Hindlimb muscle (tissue), 1 donor: Measurements from ENCODE around the gene FOXM1. TPM values are rescaled to one million over a fixed set of nuclear protein-coding genes. Genes with fewer than 3 reads are reported as not detected.
A peak's percentile ranks its signal among the peaks of the same experiment; 100 is the strongest.

ENCODE experiments used
- DNase-seq: peaks from one replicate; pipeline ENCODE4 v3.0.0-alpha.2; 2013
- polyA plus RNA-seq: library from polyadenylated mRNA; unstranded; fragments of 120-200 nt; gene quantifications from one replicate; pipeline ENCODE4 v1.2.1, GENCODE V29; 2013; ENCODE audit not compliant: insufficient read length

The FOXM1 gene, protein sequence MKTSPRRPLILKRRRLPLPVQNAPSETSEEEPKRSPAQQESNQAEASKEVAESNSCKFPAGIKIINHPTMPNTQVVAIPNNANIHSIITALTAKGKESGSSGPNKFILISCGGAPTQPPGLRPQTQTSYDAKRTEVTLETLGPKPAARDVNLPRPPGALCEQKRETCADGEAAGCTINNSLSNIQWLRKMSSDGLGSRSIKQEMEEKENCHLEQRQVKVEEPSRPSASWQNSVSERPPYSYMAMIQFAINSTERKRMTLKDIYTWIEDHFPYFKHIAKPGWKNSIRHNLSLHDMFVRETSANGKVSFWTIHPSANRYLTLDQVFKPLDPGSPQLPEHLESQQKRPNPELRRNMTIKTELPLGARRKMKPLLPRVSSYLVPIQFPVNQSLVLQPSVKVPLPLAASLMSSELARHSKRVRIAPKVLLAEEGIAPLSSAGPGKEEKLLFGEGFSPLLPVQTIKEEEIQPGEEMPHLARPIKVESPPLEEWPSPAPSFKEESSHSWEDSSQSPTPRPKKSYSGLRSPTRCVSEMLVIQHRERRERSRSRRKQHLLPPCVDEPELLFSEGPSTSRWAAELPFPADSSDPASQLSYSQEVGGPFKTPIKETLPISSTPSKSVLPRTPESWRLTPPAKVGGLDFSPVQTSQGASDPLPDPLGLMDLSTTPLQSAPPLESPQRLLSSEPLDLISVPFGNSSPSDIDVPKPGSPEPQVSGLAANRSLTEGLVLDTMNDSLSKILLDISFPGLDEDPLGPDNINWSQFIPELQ
- polyA plus RNA-seq, result 16.9 TPM

DNA sequence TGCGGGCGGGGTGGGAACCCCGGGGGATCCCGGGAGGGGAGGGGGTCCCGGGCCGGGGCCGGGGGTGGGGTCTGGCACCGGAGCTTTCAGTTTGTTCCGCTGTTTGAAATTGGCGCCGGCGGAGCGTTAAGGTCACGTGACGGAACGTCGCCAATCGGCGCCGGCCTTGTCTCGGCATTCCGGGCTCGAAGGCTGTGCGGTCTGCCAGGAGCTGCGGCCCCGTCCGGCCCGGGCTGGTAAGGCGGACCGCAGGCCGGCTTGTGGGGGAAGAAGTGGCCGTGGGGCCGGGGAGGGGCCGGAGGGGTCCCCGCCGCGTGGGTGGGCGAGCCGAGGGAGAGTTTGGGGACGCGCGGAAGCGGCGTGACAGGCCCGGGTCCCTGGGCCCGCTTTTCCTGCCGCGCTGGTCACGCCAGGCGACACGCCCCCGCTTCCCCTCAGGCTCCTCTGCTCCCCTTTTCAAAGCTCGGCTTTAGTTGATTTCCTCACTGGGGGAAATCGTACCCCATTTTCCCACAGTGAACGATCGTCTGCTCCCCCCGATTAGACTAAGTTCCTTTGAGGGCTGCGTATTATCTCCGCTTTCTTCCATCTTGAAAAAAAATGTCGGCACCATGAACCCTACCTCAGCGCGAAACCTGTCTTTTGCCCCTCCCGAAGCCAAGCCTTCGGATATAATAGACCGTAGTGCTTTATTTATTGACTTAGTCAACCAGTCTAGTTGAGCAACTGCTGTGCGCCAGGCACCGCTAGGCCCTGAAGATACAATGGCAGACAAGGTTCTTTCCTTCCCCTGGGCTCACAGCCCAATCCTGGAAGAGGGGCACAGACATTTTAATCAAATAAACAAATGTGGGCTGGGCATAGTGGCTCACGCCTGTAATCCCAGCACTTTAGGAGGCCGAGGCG is at the start of gene FOXM1, which contains the start of gene RHNO1:
FOXM1 (minus strand) TSS at position 128 of the 906 bp plus-strand sequence. CDS start 2,696 bp downstream, outside the sequence.
RHNO1 (plus strand) TSS at position 177 of the 906 bp plus-strand sequence. CDS start 8,144 bp downstream, outside the sequence.
- peak; percentile 95 for DNase-seq

GRCh38 chr12:2925322-2925995 is 48.5 kb upstream of the FOXM1 start:
- DNase-seq, result no peak

DNA sequence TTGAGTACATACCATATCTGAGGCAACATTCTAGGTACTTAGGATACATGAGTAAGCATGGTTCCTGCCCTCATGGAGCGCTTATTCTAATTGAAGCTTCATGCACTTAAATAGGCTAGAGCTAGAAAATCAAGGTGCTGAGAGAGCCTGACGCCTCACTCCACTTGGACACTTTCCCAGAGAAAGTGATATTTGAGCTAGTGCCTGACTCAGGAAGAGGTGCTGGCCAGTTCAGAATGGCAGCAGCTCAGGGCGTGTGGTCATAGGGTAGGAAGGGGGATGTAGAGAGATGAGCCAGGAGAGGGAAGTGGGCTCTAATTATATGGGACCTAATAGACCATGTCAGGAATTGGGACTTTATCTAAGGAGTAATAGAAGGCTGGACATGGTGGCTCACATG is 47.0 kb upstream of the FOXM1 start:
- DNase-seq, result no peak

GRCh38 chr12:2923057-2923456 is 46.1 kb upstream of the FOXM1 start:
- DNase-seq, result no peak

DNA sequence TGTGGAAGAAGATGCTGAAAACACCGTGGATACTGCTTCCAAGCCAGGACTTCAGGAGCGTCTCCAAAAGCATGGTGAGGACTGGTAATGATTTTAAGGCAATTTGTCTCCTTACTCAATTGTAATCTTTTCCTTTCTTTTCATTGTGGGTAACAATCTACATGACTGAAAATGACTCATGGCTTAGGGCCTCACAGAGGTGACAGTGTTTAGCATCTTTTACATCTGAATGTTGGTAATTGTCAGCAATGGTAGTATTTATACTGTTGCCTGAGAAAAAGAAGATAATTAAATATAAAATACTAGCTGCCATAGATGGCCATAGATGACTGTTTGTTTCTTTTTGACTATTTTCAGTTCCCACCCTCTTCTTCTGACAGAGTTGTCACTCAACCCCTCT is 45.4 kb upstream of the FOXM1 start:
- DNase-seq, result no peak

DNA sequence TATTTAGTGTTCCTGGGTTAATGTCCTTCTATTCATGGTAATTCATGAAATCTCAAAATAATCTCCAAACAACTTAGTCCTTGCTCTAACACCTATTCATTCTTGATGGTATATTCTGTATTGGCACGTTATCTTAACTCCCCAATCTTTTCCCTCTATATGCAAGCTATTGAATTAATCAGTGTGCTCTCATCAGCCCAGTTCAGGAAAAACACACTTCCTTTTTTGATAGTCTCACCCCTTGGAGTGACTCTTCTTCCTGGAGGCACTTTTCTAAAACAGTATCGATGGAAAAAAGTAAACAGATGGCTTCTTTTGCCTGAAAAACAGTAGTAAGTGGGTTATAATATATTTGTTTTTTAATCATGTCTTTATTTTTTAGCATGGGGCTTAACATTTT is 42.3 kb upstream of the FOXM1 start:
- no peak for DNase-seq

- DNase-seq, result no peak
These were observed 35.2 kb upstream of the FOXM1 start for GRCh38 chr12:2912216-2912575.

DNA sequence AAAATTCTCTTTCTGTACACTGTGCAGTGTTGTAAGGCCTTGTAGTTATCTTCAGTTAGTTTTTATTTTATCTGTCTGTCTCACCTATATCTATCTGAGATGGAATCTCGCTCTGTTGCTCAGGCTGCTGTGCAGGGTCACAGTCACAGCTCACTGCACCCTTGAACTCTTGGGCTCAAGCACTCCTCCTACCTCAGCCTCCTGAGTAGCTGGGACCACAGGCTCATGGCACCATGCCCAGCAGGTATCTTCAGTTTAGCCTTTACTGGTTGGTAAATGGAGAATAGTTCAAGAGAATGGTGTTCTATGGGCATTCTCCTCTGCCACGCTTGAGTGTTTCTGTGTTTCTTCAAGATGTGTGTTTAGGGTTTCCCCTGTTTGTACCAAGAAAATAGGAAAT is 27.3 kb upstream of the FOXM1 start:
- no peak for DNase-seq

GRCh38 chr12:2902272-2902880 is 25.4 kb upstream of the FOXM1 start:
- no peak for DNase-seq

DNA sequence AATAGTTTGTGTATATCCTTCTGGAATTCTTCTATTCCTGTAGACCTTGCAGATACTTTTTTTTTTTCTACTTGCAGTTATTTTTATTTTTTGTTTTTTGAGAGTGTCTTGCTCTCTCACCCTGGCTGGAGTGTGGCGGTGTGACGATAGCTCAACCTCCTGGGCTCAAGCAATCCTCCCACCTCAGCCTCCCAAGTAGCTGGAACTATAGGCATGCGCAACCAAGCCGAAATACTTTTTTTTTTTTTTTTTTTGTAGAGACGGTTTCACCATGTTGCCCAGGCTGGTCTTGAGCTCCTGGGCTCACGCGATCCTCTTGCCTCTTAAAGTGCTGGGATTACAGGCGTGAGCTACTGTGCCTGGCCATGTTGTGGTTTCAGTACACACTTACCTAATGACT is 23.7 kb upstream of the FOXM1 start:
- DNase-seq, result no peak

GRCh38 chr12:2897418-2897817 is 20.4 kb upstream of the FOXM1 start:
- no peak for DNase-seq

- no peak for DNase-seq
These were observed 18.5 kb upstream of the FOXM1 start for GRCh38 chr12:2895511-2895910.

DNA sequence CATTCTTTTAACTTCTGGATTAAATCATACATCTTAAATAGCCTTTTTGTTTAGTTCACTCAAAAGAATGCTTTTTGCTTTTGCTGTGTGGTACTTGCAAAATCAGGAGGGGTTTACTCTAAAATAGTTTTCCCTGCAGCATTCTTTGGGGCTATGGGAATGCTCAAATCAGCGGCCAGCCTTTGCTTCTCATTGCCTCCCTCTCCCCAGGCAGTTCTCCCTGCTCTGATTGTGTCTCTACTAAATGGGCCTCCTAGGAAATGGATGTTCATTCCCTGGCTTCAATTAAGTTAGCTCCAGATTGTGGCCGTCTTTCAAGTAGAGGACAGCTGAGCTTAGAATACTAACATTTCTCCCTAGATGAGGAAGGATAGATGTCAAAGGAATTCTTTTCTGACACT is 18.1 kb upstream of the FOXM1 start:
- no peak for DNase-seq

GRCh38 chr12:2893007-2893406 is 16.0 kb upstream of the FOXM1 start:
- peak; percentile 54 for DNase-seq

DNA sequence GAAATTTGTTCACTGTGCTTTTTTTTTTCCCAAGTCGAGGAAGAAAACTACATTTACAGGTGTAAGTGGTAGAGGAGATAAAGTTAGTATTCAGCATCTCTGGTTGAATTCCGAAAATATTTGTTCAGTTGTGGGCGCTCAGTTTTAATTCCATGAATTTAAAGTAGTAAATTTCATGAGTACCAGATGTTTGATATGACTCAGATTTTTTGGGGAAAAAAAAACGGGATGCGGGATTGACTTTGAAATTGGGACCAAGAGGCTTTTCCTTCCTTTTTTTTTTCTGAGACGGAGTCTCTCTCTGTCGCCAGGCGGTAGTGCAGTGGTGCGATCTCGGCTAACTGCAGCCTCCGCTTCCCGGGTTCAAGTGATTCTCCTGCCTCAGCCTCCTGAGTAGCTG is 15.3 kb upstream of the FOXM1 start:
- peak; percentile 16 for DNase-seq

- peak; percentile 72 for DNase-seq
These were observed 14.5 kb upstream of the FOXM1 start for GRCh38 chr12:2891240-2892053.

DNA sequence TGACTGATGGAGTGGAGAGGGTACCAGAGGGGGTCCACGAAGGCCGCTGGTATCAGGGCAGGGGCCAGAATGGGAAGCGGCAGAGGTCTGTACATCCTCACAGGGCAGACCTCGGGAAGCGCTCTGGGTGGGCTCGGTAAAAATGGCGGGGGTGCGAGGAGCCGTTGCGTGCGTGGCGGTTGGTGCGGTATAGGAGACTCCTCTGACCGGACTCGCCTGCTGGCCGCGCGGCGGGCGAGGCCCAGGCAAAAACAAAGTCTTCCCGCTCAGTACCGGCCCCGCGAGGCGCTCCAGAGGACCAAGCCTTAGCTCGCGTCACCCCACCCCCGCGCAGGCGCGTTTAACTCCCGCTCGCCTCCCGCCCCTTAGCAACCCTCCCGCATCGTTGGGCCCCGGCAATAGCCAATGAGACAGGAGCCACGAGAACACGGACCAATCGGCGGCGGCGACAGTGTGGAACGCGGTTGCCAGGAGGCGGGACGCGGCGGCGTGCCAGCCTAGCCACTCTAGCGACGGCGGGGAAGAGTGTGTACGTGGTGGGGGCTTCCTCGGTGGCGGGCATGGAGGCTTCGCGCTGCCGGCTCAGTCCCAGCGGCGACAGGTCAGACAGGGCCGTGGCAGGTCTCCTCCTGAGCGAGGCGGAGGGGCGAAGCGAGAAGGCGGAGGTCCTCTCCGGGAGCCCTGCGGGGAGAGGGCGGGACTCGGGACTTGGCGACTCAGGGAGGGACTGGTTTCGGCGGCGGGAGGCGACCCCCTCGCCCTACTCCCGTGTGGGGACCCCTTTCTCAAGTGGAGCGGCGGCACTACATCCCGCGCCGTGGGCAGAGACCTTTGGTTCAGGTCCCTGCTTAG is 13.6 kb upstream of the FOXM1 start, which contains the start of gene TULP3:
TULP3 (plus strand) TSS at position 504 of the 852 bp plus-strand sequence; CDS start at position 561, 57 bp downstream.
- DNase-seq, result peak; percentile 98

DNA sequence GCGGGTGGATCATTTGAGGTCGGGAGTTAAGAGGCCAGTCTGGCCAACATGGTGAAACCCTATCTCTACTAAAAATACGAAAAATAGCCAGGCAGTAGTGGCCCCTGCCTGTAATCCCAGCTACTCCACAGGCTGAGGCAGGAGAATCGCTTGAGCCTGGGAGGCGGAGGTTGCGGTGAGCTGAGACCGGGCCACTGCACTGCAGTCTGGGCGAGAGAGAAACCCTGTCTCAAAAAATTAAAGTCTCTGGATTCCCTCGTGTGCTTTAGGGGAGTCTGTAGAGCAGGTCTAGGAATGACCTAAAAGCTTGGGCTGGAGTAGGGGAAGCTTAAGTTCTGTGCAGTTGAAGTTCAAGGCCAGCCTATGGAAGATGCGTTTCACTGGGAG is 13.0 kb upstream of the FOXM1 start:
- DNase-seq, result no peak

GRCh38 chr12:2886768-2887450 is 9.9 kb upstream of the FOXM1 start:
- no peak for DNase-seq
